HCT116 (cell line): ENCODE measurements around the gene LMBRD1. TPM values are rescaled to one million over a fixed set of nuclear protein-coding genes. Genes with fewer than 3 reads are reported as not detected.
"Not testable (repeated sequence)": the region's sequence is repeated elsewhere in the genome, so short reads cannot be mapped to it uniquely, and the experiment has no call there.

Experiments
- ATAC-seq: fragments of 200-7000 bp; cut with Tn5 transposase; 2 replicates; pipeline ENCODE4 v1.9.1; 2020; ENCODE audit warnings: mild to moderate bottlenecking, moderate library complexity
- BruUV-seq: library from RNA; stranded (reverse); fragments of 400-500 nt; replicated peaks from 2 replicates; lab custom pipeline; 2021; lab: Mats Ljungman, UMichigan
- CTCF ChIA-PET: fragments of 300-600 bp; sonication (Branson Sonifier 250); formaldehyde crosslinking; loops from one replicate; lab custom pipeline; 2021; ENCODE audit warnings: antibody characterized with exemption; lab: Charles Lee
- POLR2A ChIA-PET: fragments of 300-600, 350-600 bp; sonication (Branson Sonifier 250); formaldehyde crosslinking; loops from one replicate; lab custom pipeline; 2021; ENCODE audit warnings: antibody characterized with exemption; lab: Charles Lee
- RAD21 ChIA-PET, 2 experiments: fragments of 300-600 bp; sonication (Branson Sonifier 250); formaldehyde crosslinking; loops; one replicate each; lab custom pipeline; 2023; ENCODE audit warnings: low total read pairs in 2 of 2; ENCODE audit not compliant: uncharacterized antibody in 2 of 2, unreplicated experiment in 2 of 2, low non-redundant PET in 1 of 2; lab: Charles Lee
- DNase-seq: peaks from one replicate; pipeline ENCODE4 v3.0.0-alpha.2; 2010; ENCODE audit warnings: low read depth, low spot score
- H2AFZ ChIP-seq: fragments of 200-600 bp; shearing (Covaris generic), sonication (generic); 2 replicates; pipeline ENCODE4 v1.6.1; 2017; ENCODE audit warnings: low read depth, mixed run types, mixed read lengths, antibody characterized with exemption, low read length; ENCODE audit not compliant: poor library complexity, severe bottlenecking
- H3K27ac ChIP-seq: 2 replicates; pipeline ENCODE4 v1.5.1; 2012; ENCODE audit warnings: low read depth, low read length
- H3K27me3 ChIP-seq: fragments of 200-600 bp; sonication (generic); 2 replicates; pipeline ENCODE4 v1.6.1; 2016; ENCODE audit warnings: mixed run types, low read length, mixed read lengths; ENCODE audit not compliant: insufficient read depth
- H3K36me3 ChIP-seq, 2 experiments: fragments of 200-500 bp in 1 of 2; fragments of 200-600 bp in 1 of 2; sonication (Bioruptor generic) in 1 of 2; sonication (generic) in 1 of 2; 2 replicates each; pipeline versions ENCODE4 v1.5.1 to v1.6.1; 2014 to 2016; ENCODE audit warnings: low read length in 2 of 2, inconsistent platforms in 1 of 2, mixed read lengths in 1 of 2, mixed run types in 1 of 2; ENCODE audit not compliant: insufficient read depth in 2 of 2, control insufficient read depth in 1 of 2
- H3K4me1 ChIP-seq, 2 experiments: fragments of 200-600 bp in 1 of 2; sonication (generic) in 1 of 2; 2 replicates each; pipeline versions ENCODE4 v1.5.1 to v1.6.1; 2012 to 2017; ENCODE audit warnings: low read length in 2 of 2, inconsistent platforms in 1 of 2, mild to moderate bottlenecking in 1 of 2, mixed read lengths in 1 of 2, mixed run types in 1 of 2, moderate library complexity in 1 of 2; ENCODE audit not compliant: insufficient read depth in 2 of 2, control insufficient read depth in 1 of 2
- H3K4me2 ChIP-seq: fragments of 200-600 bp; sonication (generic); 2 replicates; pipeline ENCODE4 v1.6.1; 2017; ENCODE audit warnings: mixed run types, low read length, mixed read lengths
- H3K4me3 ChIP-seq, 2 experiments: fragments of 200-600 bp in 1 of 2; sonication (generic) in 1 of 2; replicated peaks in 1 of 2; 2 replicates each; pipeline ENCODE4 v1.5.1; 2011 to 2016; ENCODE audit warnings: low read length in 2 of 2, control low read depth in 1 of 2, low read depth in 1 of 2, mild to moderate bottlenecking in 1 of 2, mixed read lengths in 1 of 2, mixed run types in 1 of 2
- H3K79me2 ChIP-seq: fragments of 200-600 bp; sonication (generic); 2 replicates; pipeline ENCODE4 v1.6.1; 2017; ENCODE audit warnings: mild to moderate bottlenecking, mixed run types, low read length, moderate library complexity, mixed read lengths; ENCODE audit not compliant: insufficient read depth
- H3K9ac ChIP-seq: fragments of 200-600 bp; sonication (generic); 2 replicates; pipeline ENCODE4 v1.6.1; 2016; ENCODE audit warnings: low read length, mixed read lengths
- H3K9me2 ChIP-seq: fragments of 200-600 bp; sonication (generic), shearing (Covaris generic); 2 replicates; pipeline ENCODE4 v1.6.1; 2017; ENCODE audit warnings: mixed run types, mild to moderate bottlenecking, moderate library complexity; ENCODE audit not compliant: insufficient read depth
- H3K9me3 ChIP-seq, 2 experiments: fragments of 200-500 bp in 1 of 2; fragments of 200-600 bp in 1 of 2; sonication (Bioruptor generic) in 1 of 2; sonication (generic) in 1 of 2; 2 replicates each; pipeline ENCODE4 v1.6.1; 2014 to 2017; ENCODE audit warnings: low read length in 2 of 2, mixed read lengths in 2 of 2, inconsistent platforms in 1 of 2, low read depth in 1 of 2, mild to moderate bottlenecking in 1 of 2, mixed run types in 1 of 2, moderate library complexity in 1 of 2; ENCODE audit not compliant: control insufficient read depth in 1 of 2, insufficient read depth in 1 of 2
- H4K20me1 ChIP-seq: fragments of 200-600 bp; sonication (generic), shearing (Covaris generic); 2 replicates; pipeline ENCODE4 v1.6.1; 2017; ENCODE audit warnings: mixed run types, mild to moderate bottlenecking, moderate library complexity; ENCODE audit not compliant: insufficient read depth
- CBX3 ChIP-seq: IDR thresholded peaks from 2 replicates; pipeline ENCODE4 v1.6.1; 2012; ENCODE audit warnings: low read depth
- ELF1 ChIP-seq: IDR thresholded peaks from 2 replicates; pipeline ENCODE4 v1.6.1; 2012; ENCODE audit warnings: low read depth, borderline replicate concordance
- JUND ChIP-seq: IDR thresholded peaks from 2 replicates; pipeline ENCODE4 v1.6.1; 2012
- SIN3A ChIP-seq: IDR thresholded peaks from 2 replicates; pipeline ENCODE4 v1.6.1; 2012; ENCODE audit warnings: low read depth
- intact Hi-C: fragments of 100-400 bp; cut with micrococcal nuclease; formaldehyde crosslinking; loops from 2 replicates; pipeline ENCODE4 v1.10.0; 2022
- total RNA-seq: library from RNA; stranded (reverse); gene quantifications from one replicate; pipeline ENCODE4 v1.2.1, GENCODE V29; 2021; ENCODE audit not compliant: unreplicated experiment

Gene LMBRD1
- total RNA-seq, 1 experiment from 2014 or later, result 11.9 TPM

GRCh38 chr6:69787436-69787835, 9.4 kb downstream of the LMBRD1 start:
- H3K9me2 ChIP-seq, H3K4me3 ChIP-seq, H3K4me2 ChIP-seq, H3K27ac ChIP-seq, H3K9me3 ChIP-seq, H4K20me1 ChIP-seq, H3K9ac ChIP-seq, POLR2A ChIA-PET, ATAC-seq, H3K4me1 ChIP-seq, H3K79me2 ChIP-seq, H3K36me3 ChIP-seq, H2AFZ ChIP-seq, RAD21 ChIA-PET, CTCF ChIA-PET, H3K27me3 ChIP-seq, DNase-seq, BruUV-seq, intact Hi-C loops: not testable (repeated sequence)

GRCh38 chr6:69785697-69786096, 11.1 kb downstream of the LMBRD1 start:
- no peaks in the 10 kb centered on the region; a peak in 1 of 4 replicates for H3K36me3 ChIP-seq
- ATAC-seq, result no peak
- H3K27me3 ChIP-seq, result no peaks in the 10 kb centered on the region
- H3K4me1 ChIP-seq, result peaks cover 4 to 8% of the 10 kb centered on the region in 2 experiments; a peak in 3 of 4 replicates
- BruUV-seq, result no TSS peak
- no peak overlapping the region for H2AFZ ChIP-seq
- no peak overlapping the region for H3K27ac ChIP-seq
- ChIA-PET CTCF (no interaction called here), RAD21 (no interaction called here), POLR2A (no interaction called here)
- no peak for TF ChIP-seq ELF1
- TF ChIP-seq JUND, result no peak
- no peak for TF ChIP-seq CBX3
- no peak for TF ChIP-seq SIN3A
- no peaks in the 10 kb centered on the region for H3K9me3 ChIP-seq
- no peak overlapping the region for H3K4me2 ChIP-seq
- no peak overlapping the region for H3K9ac ChIP-seq
- H3K4me3 ChIP-seq, result no peak overlapping the region
- intact Hi-C loops, result no loop called here
- H4K20me1 ChIP-seq, result no peaks in the 10 kb centered on the region
- no peak for DNase-seq
- H3K9me2 ChIP-seq, result no peaks in the 10 kb centered on the region
- H3K79me2 ChIP-seq, result no peaks in the 10 kb centered on the region
